WERI-Rb-1 (cell line): ENCODE results near the gene DDX10.
"Not testable (repeated sequence)": the region's sequence is repeated elsewhere in the genome, so short reads cannot be mapped to it uniquely, and the experiment has no call there.

Experiments
- DNase-seq: peaks from one replicate; pipeline ENCODE4 v3.0.0-alpha.2; 2020
- H3K27ac ChIP-seq: fragments of 250-450 bp; sonication (Bioruptor Pico); 2 replicates; pipeline ENCODE4 v1.5.1; 2020; ENCODE audit warnings: mild to moderate bottlenecking, moderate library complexity
- H3K27me3 ChIP-seq: fragments of 250-450 bp; sonication (Bioruptor Pico); 2 replicates; pipeline ENCODE4 v1.5.1; 2021; ENCODE audit warnings: mild to moderate bottlenecking, low read depth, moderate library complexity; ENCODE audit not compliant: insufficient read depth, severe bottlenecking
- H3K36me3 ChIP-seq: fragments of 250-450 bp; sonication (Bioruptor Pico); 2 replicates; pipeline ENCODE4 v1.5.1; 2020; ENCODE audit warnings: mild to moderate bottlenecking, moderate library complexity
- H3K4me3 ChIP-seq: 2 replicates; pipeline ENCODE4 v1.5.1; 2011; ENCODE audit warnings: low read depth, mild to moderate bottlenecking, control low read depth, low read length
- H3K9me3 ChIP-seq: fragments of 250-450 bp; sonication (Bioruptor Pico); 2 replicates; pipeline ENCODE4 v1.5.1; 2021; ENCODE audit warnings: mild to moderate bottlenecking, moderate library complexity; ENCODE audit not compliant: severe bottlenecking
- CTCF ChIP-seq: IDR thresholded peaks from 2 replicates; pipeline ENCODE4 v1.5.1; 2011; ENCODE audit warnings: low read depth, mild to moderate bottlenecking, control low read depth, inconsistent platforms, low read length

DDX10 gene

GRCh38 chr11:108768370-108768769, 103.5 kb downstream of the DDX10 start:
- TF ChIP-seq CTCF = no peak
- Histone ChIP-seq H3K4me3 (no peak overlapping the region), H3K27me3 (no peaks in the 10 kb centered on the region), H3K27ac (no peak overlapping the region), H3K9me3 (no peaks in the 10 kb centered on the region), H3K36me3 (no peaks in the 10 kb centered on the region)
- DNase-seq = no peak

GRCh38 chr11:108768964-108769363, 104.1 kb downstream of the DDX10 start:
- DNase-seq = no peak
- Histone ChIP-seq H3K27me3 (no peaks in the 10 kb centered on the region), H3K4me3 (no peak overlapping the region), H3K9me3 (no peaks in the 10 kb centered on the region), H3K36me3 (no peaks in the 10 kb centered on the region), H3K27ac (no peak overlapping the region)
- no peak for TF ChIP-seq CTCF

GRCh38 chr11:108774037-108774730, 109.3 kb downstream of the DDX10 start:
- Histone ChIP-seq H3K36me3 (no peaks in the 10 kb centered on the region), H3K27me3 (no peaks in the 10 kb centered on the region), H3K27ac (no peak overlapping the region), H3K4me3 (no peak overlapping the region), H3K9me3 (no peaks in the 10 kb centered on the region)
- TF ChIP-seq CTCF = no peak
- no peak for DNase-seq

- Histone ChIP-seq H3K36me3 (no peaks in the 10 kb centered on the region), H3K9me3 (no peaks in the 10 kb centered on the region), H3K4me3 (no peak overlapping the region), H3K27me3 (no peaks in the 10 kb centered on the region), H3K27ac (no peak overlapping the region)
- no peak for TF ChIP-seq CTCF
- DNase-seq = no peak
These were observed 110.5 kb downstream of the DDX10 start for GRCh38 chr11:108775324-108775723.

GRCh38 chr11:108779147-108779546, 114.3 kb downstream of the DDX10 start:
- H3K9me3 ChIP-seq, H3K36me3 ChIP-seq, H3K27me3 ChIP-seq, H3K4me3 ChIP-seq, DNase-seq, H3K27ac ChIP-seq: not testable (repeated sequence)

GRCh38 chr11:108780119-108780518, 115.2 kb downstream of the DDX10 start:
- Histone ChIP-seq H3K4me3 (no peak overlapping the region), H3K36me3 (no peaks in the 10 kb centered on the region), H3K9me3 (no peaks in the 10 kb centered on the region), H3K27me3 (no peaks in the 10 kb centered on the region), H3K27ac (no peak overlapping the region)
- no peak for DNase-seq
- TF ChIP-seq CTCF = no peak
